NCI-H345 treated with DMSO at 0.1 percent for 48 hours (cell line): ENCODE results near the gene IMMP2L.

Source experiments
- DNase-seq: peaks from one replicate; lab custom pipeline; 2025; ENCODE audit not compliant: unreplicated experiment; lab: John Stamatoyannopoulos, UW

The IMMP2L gene

DNA sequence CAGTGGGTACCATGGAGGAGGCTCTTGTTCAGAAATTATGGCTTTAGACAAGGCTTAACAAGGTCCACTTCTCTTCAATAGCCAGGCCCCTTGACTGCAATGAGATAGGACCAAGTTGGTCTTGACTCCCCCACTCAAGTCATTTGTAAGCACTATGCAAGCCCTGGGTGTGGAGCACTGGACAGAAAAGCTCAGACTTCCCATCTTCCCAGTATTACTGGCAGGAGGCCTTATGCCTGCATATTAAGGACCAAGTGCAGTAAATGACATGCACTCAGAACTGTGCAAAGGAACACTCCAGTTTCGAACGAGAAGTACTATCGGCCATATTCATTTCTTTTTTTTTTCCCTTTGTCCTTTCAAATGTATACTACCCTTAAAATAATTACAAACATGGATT, 789.7 kb downstream of the IMMP2L start:
- DNase-seq, result no peak

DNA sequence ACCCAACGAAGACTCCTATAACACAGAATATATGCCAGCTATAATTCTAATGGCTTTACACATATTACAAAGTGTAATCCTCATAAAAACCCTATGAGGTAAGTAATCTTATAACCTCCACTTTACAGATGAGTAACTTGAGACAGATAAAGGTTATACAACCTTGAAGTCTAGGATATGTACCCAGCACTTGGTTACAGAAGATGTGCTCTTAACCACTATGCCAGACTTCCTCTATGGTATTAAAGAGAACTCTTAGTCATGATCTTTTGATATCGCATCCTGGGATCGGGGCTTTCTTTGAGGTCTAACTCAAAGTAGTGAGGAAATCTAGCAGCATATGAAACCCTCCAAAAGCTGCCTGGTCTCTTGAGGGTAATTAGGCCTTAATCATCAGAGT, 790.6 kb downstream of the IMMP2L start:
- no peak for DNase-seq

DNA sequence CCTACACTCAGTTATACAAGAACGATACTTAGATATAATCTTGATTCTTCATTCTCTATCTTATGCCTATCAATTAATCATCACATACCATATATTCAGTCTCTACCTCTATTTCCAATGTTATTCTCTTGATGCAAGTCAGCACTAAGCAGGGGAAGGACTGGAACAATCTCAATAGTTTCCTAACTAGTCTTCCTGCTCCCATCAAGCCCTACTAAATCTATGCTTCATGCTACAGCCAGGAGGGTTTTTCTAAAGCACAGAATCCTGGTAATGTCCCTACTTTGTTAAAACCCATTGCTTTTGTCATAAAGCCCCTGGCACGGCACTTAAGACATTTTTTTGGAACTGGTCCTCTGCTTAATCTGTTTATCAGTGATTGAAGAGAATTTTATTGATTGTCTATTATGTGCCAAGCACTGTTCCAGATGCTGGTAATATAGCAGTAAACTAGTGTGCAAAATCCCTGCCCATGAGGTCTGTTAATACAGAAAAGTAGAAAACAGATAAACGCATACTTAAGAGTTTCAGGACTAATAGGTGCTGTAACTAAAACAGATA, 794.7 kb downstream of the IMMP2L start:
- DNase-seq, result no peak

DNA sequence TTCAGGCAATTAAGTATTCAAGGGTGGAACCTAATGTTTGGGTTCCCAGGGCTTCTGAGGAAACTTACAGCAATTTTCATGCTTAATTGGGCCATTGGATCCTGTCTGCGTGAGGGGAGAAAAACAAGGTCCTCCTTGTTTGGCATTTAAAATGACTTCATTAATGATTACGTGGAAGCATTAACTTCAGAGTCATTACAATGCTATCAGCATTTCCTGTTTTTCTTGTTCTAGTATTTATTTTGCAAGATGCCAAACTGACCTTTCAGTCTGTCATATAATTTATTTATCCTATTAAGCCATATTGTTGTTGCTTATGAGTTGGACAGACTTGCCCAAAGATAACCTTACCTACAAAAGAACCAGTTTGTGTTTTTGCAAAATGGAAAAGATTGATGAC, 795.4 kb downstream of the IMMP2L start:
- DNase-seq, result no peak

DNA sequence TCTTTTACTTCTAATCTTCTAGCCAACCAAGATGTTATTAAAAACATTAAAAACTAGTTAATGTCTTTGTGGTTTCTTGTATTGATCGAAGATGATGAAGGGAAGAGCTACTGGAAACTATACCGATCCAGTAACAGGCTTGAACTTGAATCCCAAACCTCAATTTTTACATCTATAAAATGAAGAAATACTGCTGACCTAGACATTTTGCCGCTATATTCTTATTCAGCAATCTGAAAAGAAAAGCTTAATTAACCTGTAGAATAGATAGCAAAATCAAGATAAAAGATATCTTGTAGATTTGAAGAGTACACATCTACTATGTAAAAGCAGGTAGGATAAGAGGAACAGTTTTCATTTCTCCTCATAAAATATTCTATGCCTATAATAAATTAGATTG, 797.4 kb downstream of the IMMP2L start:
- no peak for DNase-seq

DNA sequence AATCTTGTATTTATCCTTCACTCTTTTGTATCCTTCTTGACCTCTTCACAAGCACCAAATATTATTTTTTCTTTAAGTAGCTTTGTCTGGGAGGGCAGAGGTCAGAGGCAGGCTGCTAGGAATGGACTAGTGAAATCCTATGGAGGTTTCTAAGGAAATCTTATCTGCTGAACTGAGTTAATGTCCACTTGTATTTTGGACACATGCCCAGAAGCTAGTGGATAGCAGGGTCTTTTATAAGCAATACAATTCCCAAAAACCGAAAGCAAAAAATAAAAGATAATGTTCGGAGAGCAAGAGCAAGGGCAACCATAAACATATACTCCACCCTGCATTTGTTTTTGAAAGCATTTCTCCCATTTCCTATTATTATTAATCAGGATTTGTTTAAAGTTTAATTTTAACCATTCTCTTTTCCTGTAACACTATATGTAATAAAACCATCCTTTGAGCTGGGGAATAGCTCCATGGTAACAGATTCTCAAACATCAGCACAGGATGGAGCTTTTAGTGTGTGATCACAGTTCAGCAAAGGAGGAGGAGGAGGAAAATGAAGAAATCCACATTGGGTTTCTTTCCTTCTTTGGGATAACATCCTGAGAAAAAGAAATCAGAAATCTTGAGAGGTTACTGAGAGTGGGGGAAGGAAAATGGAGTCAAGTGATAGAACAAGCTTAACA, 799.6 kb downstream of the IMMP2L start:
- DNase-seq, result no peak

DNA sequence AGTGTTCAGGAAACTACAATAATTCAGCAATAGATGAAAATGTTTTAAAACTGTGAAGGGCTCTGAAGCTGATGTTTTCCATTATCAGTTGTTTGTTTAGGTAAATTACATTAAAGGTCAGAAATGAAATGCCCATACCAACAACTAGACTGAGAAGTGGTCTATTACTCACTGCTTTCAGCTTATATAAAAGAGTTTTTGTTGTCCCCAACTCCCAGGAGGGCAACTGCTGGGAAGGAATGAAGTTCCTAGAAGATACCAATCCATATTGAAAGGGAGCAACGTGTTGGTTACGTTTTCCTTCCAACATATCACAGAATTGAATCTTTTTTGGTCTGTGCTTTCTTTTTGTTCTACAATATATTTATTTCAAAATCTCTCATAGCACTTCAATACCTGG, 802.0 kb downstream of the IMMP2L start:
- DNase-seq, result no peak

DNA sequence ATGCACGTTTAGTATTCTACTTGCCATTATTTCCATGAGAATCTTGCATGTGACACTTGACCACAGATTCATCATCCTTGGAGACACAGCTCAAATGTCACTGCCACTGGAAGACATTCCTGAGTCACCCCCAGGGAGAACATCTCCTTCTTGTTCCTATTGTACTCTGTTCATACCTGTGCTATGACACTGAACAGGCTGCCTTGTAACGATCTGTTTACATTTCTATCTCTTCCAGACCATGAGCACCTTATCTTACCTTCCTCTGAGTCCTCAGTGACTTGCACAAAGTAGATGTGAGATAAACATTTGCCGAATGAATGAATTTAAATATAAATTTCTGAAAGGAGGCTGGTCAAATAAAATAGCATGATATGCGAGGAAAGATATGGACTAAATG, 803.2 kb downstream of the IMMP2L start:
- no peak for DNase-seq

DNA sequence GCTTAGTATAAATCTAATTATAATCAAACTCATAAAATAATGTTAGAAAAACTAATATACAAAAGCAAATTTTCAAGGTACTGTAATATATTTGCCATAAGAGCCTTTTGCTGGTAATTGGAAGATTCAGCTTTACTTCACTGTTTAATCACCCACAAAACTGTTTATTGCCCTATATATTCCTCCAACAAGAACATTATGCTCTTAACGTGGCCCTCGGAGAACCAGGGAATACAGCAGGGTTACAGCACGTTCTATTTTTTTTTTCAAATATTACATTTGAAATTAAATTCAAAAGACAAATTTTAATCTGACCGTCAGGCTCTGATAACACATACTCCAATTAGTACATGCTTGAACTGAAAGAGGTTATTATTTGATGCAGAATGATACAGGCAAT, 807.6 kb downstream of the IMMP2L start:
- DNase-seq, result no peak

DNA sequence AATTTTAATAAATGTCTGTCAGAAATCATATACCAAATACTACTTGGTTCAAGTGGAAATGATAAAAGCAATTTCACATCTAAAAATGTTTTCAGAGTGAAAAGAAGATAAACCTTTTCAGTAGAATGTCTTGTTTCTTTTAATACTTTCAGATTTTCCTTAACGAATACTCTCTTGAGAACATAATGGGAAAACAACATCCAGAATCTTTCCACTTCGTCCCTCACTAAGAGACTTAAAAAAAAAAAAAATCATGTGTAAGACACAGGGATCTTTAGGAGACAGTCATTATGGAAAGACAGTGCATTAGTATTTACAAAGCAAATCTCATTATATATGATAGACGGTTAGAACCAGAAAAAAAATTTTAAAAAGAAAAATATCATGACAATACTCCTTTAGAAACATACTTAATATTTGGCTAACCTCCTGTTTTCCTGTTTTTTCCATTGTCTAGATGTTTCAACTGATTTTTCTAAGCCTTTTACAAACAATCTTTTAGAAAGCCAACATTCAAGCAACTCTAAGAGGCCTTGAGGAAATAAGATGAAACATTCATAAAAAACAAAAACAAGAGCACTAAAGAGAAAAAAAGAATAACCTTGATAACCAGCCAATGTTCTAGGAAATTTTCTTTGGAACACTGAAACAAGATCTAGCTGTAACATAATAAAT, 811.2 kb downstream of the IMMP2L start:
- no peak for DNase-seq

DNA sequence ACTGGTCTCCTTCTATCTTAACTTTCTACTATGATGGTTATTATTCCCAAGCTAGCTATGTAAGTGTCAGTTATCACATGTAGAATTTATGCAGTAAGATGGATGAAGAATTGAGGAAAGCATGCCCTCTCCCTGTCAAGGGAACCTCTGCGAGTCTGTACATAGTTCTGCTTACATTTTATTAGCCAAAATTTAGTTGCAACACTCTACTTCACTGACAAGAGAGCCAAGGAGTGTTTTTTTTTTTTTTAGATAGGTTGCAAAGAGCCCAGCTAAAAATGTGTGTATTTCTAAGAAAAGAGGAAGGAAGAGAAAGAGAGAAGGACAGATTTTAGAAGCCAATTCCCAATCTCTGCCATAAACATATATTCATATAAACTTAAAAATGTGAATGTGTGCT, 829.1 kb downstream of the IMMP2L start:
- no peak for DNase-seq

DNA sequence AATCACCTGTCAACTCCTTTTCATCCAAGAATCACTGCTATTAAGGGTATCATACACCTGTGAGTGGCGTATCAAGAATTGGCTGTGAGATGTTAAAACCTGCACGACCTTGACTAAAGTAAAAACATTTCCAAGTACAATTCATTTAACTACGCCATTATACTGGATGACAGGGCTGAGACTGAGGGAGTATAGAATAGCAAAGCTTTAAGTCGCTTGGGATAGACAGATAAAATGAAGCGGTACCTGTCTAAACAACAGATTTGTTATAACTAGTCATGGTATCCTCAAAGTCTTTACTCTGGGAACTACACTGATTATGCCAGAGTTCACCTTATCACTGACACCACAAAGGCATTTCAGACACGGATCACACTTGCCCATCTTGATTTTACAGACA, 837.5 kb downstream of the IMMP2L start:
- no peak for DNase-seq

DNA sequence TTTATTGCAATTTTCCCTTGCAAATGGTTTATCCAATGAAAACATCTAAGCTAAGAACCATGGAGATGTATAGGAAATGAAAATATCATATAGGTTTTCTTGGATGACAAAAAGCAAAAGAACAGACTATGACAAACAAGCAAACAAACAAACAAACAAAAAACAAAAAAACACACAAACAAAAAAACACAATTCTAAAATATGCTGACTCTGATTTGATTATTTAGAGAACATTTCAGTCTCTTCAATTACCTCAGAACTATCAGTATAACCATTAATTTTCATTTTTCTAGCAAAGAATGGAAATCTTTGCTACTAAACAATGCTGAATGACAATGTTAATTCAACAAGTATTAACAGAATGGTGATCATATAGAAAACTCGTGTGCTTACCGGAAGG, 840.9 kb downstream of the IMMP2L start:
- no peak for DNase-seq

DNA sequence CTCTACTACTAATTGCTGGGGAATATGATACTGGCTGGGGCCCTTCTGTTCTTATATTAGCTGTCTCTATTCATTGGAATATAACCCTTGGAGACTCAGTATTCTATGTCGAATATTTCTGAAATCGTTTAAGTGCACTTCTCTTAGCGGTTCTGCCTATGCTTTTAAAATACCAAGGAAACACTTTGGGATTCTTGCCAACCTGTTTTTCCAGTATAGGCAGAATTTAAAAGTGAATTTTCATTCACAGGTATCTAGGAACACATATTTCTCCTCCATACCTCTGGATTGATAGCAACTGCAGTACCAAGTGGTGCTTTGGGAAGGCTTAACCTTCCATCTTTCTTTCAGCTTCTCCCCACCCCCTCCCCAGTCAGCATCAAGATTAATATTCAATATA, 841.7 kb downstream of the IMMP2L start:
- no peak for DNase-seq

DNA sequence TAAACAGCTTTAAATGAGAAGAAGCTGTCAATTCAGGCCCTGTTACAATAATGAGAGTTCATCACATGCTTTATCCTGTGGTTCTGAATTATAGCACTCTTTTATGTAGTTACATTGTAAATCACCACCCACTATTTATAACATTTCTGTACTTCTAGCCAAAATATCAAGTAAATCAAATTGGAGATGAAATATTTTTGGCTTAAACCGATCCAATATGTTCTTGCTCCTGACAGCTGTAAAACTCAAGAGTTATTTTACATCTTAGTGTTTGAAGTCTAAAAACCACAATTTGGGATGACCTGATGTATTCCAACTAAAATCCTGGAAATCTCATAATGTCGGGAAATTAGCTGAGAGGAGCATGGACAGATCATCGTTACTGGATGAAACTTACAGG, 842.6 kb downstream of the IMMP2L start:
- no peak for DNase-seq

DNA sequence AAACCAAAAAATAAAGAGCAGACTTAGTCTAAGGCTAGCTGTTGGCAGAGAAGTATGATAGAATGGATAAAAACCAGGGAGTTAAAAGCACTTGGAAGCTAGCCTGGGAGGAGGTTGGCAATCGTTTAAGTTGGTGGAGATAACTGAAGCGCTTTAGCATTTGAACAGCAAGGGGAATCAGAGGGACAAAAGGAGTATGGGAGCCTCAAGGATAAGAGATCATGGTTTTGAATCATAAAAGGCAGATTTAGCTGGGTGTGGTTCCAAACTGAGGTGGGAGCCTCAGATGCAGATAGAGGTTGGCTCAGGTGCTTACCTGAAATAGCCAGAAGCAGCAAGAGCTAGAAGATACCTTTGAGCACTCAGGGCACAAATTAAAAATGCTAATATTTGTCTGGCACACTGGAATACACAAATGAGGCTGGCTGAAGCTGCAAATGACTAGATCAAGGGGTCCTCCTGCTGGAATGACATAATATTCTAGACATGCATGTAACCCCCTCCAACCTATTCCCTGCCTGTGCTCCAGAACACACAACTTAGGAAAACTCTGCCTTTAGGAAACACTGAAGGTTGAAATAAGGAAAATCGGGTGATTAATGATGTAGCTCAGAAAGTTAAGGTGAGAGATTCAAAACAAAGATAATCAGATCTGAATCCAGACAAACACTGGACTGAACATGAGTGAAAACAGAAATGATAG, 843.6 kb downstream of the IMMP2L start:
- DNase-seq, result no peak

DNA sequence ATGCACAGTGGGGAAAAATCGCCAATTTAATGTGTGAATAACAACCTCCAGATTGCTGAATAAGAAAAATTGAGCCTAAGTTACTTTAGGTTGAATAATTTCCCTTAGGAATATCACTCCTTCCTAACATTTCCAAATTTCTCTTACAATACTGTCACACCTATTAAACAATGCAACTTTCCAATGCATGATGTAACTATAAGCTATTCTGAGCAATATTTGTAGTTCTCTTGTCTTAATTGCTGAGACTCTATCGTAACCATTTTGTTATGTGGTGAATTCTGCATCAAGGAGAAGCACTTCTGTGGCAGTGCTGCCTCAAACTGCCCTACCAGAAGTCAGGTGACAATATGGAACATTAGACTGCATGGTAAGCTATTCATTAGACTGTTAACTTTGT, 858.1 kb downstream of the IMMP2L start:
- no peak for DNase-seq

DNA sequence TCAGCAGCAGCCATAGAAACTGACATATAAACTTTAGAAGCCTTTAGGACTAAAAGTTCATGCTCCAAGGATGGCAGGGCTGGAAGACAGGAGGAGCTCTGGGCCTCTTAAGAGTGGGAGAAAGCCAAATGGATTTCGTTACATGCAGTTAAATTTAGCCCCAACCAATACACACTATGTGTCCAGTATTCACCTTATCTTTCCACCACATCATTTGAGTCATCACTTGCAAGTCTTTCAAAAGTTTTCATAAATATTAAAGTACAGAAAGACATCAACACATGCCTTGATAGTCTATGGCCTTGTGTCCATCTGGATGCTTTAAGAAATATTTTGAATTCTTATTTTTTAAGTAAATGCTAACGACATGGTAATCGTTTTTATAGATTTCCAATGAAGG, 863.7 kb downstream of the IMMP2L start:
- DNase-seq, result no peak

DNA sequence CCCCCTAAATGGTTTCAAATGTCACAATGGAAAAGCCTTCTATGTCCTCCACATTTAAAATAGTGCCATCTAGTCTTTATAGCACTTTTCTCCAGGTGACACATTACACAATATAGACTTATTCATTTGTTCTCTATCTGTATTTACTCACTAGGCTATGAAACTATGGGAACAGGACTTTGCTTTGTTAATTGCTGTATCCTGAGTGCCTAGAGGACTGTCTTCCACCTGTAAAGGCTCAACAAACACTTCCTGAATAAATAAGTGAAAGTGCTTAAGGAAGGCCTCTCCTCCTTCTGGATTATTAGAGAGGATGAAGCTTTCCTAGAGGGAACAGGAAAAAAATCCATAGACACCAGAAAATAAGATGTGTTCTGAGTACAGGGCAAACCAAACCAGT, 868.9 kb downstream of the IMMP2L start:
- DNase-seq, result peak; percentile 1

DNA sequence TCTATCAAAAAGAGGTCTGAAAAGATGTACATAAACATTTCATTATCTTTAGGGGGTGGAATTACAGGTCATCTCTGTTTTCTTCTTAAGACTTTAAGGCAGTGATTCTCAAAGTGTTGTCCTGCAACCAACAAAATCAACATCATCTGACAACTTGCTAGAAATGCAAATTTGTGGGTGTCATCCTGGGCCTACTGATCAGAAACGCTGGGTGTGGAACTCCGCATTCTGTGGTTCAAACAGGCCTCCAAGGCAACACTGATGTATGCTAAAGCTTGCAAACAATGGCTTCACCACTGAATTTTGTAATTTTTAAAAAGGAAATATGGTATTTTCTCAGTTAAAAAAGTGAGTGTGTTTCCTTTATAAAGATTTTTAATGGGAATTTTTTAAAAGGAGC, 873.4 kb downstream of the IMMP2L start:
- no peak for DNase-seq

DNA sequence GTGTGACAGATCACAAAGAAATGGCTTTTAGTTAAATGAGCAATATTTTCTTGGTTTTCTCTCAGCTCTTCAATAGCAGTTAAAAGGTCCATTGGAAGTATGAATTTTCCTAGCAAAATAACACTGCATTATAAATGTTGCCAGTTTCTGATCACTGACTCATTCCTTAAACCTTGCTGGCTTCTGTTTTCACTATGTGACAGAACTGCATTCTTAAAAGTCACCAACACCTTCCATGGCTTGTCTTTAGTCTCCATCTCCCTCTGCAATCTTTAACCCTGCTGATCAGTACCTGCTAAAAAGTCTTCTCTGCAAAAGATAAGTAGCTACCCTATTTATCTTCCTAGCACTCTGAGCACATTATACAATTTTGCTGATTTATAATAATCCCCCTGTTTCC, 876.4 kb downstream of the IMMP2L start:
- DNase-seq, result no peak

DNA sequence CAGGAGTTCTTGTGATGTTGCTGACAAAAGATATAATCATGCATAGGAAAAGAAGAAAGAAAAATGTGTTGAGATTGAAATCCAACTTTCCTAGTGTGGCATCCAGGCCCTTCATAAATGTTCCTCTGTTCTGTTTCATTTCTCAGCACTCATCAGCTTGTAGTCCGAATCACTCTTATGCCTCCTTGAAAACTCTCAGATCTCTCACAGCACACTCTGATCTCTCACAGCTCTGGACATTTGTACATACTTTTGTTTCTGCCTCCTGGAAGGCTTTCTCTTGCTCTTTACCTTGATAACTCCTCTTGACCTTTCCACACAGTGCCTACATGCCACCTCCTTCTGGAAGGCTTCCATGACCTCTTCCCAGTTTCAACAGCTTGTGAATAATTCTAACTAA, 880.4 kb downstream of the IMMP2L start:
- no peak for DNase-seq
